ENCODE measurements around the gene CHST8. TPM values are rescaled to one million over a fixed set of nuclear protein-coding genes. Genes with fewer than 3 reads are reported as not detected.
"Not testable (repeated sequence)": the region's sequence is repeated elsewhere in the genome, so short reads cannot be mapped to it uniquely, and the experiment has no call there.

The CHST8 gene
- total RNA-seq, 1 experiment from 2014 or later = not detected

DNA sequence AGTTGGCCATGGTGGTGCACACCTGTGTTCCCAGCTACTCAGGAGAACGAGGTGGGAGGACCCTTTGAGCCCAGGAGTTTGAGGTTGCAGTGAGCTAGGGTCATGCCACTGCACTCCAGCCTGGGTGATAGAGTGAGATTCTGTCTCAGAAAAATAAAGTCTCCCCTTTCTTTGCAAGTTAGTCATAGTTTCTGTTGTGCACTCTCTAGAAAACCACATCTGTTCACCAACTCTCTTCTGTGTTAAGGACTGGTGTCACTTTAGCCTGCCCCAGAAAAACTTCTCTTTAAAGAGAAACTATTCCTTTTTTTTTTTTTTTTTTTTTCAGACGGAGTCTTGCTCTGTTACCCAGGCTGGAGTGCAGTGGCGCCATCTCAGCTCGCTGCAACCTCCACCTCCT, 4.9 kb upstream of the CHST8 start:
- DNase-seq (ENCODE audit: low spot score) = no peak

DNA sequence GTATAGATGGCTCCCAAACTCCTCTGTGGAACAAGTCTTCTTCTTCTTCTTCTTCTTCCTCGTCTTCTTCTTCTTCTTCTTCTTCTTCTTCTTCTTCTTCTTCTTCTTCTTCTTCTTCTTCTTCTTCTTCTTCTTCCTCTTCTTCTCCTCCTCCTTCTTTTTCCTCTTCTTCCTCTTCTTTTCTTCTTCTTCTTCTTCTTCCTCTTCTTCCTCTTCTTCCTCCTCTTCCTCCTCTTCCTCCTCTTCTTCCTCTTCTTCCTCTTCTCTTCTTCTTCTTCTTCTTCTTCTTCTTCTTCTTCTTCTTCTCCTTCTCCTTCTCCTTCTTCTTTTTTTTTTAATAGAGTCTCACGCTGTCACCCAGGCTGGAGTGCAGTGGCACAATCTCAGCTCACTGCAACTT, 3.4 kb upstream of the CHST8 start:
- DNase-seq (ENCODE audit: low spot score) = not testable (repeated sequence)

DNA sequence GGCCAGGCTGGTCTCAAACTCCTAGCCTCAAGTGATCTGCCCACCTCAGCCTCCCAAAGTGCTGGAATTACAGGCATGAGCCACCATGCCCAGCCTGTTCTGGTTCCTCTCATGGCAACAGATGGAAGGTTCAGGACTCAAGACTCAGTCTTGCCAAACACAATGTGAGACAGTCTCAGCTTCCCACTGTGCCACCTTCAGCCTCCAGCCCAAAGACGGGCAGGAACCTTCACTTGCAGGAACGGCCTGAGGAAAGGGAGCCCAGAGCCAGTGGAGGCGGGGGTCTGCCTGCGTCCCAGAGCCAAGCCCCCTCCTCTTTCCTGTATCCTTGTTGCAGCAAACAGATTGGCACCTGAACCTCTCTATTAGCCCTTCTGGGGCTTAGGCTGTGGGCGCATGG, 2.9 kb upstream of the CHST8 start:
- no peak for DNase-seq (ENCODE audit: low spot score)

DNA sequence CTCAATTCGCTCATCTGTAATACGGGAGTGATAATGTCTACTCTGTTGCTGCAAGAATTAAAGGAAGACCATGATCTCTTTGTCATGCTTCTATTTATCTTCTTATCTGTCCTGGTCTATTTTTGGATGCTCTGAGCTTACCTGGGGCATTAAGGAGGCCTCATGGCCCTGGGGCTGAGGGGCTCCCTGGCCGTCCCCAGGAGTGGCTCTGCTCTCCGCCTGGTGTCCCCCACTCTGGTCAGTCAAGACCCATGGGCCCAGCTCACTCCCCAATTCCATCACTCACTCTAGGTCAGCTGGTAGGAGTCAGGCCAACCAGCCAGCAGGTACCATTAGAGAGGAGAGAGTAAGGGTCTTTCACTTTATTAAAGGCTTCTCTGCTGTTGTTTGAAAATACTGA, 1.1 kb upstream of the CHST8 start:
- DNase-seq (ENCODE audit: low spot score) = no peak

DNA sequence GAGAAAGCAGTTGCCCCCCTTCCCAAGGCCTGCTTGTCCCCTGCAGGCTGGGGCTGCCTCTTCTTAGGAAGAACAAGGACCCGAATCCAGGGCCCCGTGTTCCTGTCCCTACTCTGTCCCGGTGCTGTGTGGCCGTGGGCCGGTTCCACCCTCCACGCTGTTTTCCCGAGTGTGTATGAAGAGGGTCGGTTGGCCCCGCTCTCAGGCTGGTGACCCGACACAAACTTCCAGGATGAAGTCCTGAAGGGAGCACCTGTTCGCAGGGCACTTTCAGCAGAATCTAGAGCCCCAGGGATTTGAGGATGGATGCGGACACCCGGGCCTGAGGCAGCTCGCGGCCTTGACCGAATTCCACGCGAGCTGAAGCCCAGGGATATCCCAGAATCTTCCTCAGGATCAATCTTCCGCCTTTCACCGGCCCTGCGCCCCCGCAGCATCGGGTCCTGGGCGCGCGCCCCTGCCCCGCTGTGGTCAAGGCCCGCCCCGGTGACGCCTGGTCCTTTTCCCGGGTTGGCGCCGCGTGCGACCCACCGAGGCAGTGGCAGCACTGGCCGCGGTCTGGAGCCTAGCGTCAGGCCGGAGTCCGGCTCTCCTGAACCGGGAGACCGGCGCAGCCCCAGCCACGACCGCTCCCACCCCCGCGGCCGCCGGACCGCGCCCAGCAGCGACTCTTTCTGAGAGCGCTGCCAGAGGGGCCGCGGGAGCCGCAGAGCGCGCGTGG, 528 bp upstream of the CHST8 start:
- no peak for DNase-seq (ENCODE audit: low spot score)

DNA sequence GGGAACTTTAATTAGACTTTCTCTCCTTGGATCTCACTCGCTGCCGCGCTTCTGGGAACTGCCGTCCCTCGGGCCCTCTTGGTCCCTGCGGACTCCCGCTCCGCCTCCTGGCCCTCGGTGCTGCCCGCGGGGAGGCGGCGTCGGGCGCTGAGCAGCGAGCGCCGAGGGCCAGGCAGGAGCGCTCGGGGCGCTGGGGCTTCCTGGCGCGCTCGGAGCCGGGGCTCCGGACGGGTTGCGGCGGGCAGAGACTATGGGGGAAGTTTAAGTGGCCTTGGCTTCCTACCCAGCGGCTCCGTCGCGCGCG, 704 bp downstream of the CHST8 start:
- DNase-seq (ENCODE audit: low spot score) = no peak

DNA sequence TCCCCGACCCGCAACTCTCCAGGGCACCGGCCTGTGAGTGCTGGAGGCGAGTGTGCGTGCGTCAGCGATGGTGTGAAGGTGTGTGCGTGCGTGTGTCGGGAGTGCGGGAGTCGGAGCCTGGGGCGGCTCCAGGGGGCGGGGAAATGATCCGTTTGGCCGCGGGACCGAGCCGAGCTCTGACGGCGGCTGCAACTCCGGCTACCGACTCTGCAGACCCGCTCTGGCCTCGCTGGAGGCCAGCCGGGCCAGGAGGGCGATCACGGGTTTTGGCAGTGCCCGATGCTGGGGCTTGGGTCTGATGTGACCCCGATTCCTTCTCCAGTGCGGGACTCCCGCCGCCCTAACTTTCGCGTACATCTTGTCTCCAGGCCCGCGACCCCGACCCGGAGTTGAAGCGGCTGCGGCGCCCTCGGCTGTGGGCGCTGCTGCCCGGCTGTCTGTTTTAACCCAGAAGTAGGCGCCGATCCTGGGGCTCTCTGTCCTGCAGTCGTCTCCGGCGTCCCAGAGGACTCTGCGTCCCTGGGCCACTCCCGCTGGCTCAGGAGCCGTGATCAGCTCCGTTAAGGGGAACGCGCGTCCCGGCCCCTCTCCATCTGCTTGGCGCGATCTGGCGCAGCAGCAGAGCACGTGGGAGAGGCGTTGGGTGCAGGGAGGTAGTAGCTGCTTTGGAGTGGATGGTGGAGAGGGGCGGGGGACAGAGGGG, 1.2 kb downstream of the CHST8 start:
- DNase-seq (ENCODE audit: low spot score) = no peak

DNA sequence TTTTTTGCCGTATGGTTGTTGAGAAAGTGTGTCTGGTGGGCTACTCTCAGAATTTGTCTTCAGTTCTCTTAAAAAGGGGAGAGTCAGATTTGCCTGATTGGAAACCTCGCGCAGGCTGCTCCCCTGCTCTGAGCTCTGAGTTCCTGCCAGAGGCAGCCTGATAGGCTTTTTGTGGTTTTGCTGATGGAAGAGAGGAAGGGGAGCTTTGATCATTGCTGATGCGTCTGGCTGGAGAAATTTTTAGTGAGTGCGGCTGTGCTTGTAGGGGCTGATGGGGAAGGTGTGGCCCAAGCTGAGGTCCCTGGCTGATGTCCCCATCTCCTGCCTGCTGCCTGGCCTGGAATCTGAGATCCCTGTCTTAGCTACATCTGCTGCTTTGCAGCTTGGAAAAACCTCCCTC, 2.8 kb downstream of the CHST8 start:
- DNase-seq (ENCODE audit: low spot score) = no peak

DNA sequence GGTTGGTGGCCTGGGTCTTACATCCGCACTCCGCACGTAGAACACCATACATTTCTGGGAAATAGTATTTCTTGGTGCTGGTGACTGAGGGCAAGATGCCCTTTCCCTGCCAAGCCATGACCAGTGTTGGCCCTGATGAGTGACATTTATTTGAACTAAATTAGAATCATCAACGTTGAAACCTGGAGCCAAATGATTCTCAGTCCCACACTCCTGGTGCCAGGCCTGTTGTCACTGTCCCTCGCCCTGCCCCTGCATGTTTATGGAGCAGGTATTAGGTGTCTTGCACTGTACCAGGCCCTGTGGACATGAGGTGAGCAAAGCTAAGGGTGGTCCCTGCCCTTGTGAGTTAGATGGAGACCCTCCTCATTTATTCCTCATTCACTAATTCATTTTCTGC, 5.8 kb downstream of the CHST8 start:
- no peak for DNase-seq (ENCODE audit: low spot score)

DNA sequence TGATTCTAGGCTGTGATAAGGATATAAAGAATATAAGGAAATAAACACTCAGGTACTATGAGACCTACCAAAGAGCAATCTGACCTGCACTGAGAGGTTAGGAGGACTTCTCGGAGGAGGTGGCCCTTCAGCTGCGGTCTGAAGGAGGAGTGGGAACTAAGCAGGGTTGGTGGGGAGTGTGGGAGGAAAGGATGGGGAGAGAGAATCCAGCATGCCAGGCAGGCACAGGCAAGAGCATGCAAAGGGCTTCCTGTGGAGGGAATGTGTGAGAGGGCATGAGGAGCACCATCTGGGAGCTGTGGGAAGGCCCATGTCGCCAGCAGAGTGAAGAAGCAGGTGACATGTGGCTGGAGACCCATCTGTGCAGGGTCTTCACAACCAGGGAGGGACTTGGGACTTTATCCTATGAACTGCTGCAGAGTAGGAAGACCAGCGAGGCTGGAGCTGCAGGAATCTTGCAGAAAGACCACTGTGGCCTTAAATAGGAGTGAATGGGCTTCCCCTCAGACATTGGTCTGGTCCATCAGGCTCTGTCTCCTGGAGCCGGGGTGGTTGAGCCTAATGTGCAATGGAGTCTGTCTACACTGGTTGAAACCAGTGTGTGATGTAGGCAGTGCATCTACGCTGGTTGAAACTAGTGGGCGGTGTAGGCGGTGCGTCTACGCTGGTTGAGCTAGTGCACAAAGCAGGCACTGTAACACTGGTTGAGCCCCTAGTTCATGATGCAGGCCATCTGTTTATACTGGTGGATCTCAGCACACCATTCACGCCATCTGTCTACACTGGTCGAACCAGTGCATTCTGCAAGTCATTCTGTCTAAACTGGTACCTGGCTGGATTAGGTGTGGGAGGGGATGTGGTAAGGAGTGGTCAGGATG, 6.4 kb downstream of the CHST8 start:
- DNase-seq (ENCODE audit: low spot score) = no peak

DNA sequence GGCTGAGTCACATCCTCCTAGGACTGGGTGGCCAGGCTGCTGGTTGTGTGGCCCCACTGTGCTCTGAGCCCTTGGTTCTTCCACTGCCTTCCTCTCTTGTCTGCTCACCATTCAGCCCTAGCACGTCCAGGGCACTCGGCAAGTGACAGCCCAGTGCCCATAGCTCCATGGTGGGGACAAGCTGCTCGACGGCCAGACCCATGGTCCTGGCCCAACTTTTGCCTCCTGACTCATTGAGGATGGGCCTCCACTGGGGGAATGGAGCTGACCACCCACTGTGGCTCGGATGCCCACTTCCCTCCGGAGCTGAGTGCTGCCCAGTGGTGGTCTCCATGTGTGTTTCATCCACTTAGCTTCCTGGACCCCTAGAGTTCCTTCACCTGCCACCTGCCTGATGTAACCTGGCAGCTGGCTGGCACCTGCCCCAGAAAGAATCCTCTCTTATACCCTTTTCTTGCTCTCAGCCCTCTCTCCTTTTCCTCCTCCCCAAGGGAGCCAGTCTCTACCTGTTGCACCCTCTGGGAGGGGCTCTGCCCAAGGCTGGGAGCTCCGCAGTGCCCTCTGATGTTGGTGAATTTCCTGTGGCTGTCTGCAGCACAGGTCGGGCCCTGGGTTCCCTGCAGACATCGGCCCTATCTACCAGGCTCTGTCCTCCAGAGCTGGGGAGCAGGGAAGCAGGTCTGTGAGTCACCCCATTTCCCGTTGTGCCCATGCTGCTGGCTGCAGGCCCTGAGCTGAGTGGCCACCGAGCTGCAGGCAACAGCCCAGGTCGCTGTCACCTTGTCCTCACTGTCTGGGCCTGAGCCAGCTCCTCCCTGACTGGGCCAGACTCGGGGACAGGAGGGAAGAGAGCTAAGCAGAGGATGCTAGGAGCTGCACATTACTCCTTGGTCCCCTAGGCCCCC, 7.4 kb downstream of the CHST8 start:
- no peak for DNase-seq (ENCODE audit: low spot score)

DNA sequence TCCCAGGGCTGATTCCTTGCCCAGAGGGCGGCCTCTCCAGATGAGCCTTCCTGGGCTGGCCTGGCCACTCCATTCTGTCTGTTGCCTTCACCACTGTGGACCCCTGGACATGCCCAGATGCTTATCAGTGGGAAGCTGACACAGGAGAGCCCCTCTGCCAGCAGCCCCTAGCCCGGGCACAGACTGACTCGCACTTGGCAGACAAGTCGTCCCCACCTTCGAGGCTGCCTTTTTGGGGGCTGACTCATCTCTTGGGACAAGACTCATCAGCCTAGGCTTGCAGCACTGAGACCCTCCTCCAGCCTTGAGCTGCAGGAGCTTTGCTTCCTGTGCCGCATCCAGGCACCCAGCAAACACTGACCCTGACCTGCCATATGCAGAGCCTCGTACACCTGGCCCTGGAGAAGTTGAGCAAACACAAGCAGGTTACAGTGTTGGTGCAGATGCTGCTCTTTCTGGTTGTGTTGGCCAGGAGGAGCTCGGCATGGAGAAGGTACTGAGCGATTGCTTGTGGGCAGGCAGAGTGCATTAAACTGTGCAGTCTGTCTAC, 8.1 kb downstream of the CHST8 start:
- no peak for DNase-seq (ENCODE audit: low spot score)

DNA sequence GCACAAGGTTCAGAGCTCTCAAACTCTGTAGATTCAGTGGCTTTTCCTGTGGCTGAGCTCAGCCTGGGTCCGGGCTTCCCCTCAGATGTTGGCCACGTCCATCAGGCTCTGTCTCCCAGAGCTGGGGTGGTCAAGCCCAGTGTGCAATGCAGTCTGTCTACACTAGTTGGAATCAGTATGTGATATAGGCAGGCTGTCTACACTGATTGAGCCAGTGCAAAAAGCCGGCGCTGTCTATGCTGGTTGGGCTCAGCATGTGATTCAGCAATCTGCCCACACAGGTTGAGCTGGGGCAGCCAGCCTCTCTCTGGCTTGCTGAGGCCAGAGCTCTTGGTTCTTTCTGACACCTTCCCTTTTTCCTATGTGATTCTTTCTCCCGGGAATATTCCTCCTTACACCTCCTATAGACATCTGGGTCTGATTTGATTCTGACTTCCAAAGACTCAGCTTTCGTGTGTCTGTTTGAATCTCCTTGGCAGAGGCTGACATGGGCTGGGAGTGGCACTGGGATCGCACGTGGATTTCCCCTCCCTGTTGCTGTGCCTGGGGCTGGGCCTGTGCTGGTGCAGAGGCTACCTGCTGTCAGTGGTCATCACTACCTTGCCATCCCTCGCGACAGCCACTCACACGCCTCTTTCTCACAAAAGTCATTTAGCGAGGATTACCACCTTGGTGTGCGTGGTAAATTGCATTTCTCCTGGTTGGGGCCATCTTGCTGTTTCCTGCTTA, 9.3 kb downstream of the CHST8 start:
- DNase-seq (ENCODE audit: low spot score) = no peak

DNA sequence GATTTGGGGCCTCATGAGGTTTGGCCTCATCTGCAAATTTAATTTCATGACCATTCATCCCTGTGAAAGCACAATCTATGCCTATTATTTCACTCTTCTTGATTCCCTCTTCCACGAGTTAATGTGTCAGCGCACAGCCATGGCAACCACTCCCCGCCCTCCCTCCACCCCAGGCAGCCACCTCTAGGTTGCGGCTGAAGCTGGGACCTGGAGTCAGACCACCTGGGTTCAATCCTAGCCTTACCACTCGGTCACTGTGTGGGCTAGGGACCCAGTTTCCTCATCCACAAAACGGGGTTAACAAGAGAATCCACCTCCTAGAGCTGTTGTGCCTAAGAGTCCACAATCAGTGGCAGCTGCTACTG, 9.8 kb downstream of the CHST8 start:
- DNase-seq (ENCODE audit: low spot score) = no peak

DNA sequence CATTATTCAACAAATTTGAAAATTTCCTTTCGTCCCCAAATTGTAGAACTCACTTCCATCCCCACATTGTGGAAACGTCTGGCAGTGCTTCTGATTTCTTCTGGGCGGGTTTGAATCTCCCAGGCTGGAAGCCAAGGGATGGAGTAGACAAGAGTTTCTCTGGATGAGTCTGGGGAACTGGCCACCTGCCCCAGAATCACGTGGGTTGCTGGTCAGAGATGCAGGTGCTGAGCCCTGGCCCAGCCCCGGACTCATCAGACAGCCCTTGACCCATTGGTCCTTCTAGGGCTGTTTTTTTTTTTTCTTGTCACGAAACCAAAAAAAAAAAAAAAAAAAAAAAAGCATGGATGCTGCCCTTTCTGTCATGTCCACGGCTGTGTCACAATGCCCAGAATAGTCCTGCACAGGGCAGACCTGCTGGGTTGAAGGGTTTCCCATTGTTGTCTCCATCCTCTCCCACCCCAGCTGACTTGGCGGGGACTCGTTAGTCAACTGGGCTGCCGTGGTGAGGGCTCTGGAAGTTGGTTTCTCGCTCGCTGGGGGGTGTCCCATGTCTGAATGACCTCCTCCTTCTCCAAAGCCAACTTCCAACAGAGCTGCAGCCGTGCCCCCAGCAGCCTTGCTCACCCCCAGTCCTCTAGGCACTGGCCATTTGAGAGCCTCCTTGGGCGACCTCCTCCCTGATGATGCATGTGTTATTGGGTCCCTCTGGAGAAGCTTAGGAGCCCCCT, 12.8 kb downstream of the CHST8 start:
- no peak for DNase-seq (ENCODE audit: low spot score)

DNA sequence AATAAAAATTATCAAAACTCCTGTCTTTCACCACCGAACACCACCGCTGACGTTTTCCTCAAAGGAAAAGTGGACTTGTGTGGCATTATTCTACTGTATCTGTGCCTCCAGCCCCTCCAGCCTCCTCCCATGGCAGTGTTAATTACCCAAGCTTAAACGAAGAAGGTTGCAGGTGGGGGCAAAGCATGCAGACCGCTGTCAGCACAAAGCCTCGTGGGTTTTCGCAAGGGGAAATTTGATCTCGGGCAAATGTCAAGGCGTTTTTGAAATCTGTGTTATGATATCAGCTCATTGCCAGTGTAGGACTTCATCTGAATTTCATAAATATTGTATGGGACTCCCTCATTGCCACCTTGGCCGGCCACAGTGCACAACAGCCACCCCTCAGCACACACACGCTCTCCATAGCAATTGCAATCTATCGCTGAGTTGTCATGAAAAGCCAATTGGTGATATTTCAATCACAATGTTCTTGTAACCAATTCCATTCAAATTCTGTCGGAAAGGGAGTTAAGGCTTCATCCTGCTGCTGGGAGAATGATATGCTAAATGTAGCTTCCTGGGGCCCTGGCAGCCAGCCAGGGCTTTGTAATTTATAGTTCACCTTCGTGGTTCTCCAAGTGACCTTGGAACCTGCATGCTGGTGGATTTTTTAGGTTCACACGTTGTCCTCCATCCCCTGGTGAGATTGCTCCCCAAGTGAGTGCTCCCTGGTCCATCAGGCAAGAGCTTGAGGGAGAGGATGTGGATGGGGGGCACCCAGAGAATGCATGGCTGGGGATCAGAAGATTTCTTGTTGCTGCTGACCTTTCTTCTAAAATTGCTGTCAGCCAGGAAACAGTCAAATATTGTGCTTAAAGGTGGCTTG, 16.6 kb downstream of the CHST8 start:
- no peak for DNase-seq (ENCODE audit: low spot score)

DNA sequence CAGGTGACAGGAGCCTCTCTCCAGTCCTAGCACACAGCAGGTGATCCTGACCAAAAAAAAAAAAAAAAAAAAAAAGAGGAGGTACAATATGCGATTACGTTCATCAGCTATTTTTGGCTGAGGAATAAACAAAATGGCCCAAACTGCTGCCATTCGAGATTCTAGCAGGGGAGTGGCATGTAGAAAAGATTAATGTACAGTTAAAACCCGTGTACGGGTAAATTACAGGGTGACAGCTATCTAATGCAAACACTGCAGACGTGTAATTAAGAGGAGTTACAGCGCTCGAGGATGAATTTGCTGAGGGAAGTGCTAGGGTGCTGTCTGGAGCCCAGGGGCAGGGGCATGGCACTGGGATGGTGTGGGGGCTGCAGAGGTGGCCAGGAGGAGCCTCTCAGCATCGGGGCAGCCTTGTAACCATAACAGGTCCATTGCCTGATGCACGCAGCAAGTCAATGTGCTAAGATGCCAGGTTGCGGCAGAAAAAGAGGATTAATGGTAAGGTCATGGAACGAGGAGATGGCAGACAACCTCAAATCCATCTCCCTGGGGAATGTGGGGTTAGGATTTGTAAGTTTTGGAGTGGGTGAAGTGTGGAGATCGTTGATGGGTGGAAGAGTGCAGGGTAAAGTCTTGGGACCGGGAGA, 17.4 kb downstream of the CHST8 start:
- DNase-seq (ENCODE audit: low spot score) = no peak

DNA sequence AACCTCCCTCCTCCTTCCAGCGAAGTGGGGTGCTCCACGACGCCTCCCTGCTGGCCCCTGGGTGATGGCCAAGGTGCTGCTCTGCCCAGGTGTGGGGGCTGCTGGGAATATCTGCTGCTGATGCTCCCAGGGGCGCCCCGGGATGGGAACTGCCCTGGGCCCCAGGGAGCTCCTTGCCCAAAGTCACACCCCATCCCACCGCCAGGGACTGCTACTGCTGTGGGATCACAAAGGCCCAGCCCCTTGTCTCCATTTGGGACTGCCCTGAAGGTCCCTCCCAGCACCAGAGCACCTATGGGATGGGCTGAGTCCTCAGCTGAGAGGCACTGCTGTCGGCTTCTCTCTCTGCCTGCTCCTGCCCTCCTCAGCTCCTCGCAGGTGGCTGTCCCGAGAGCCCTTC, 19.0 kb downstream of the CHST8 start:
- no peak for DNase-seq (ENCODE audit: low spot score)

DNA sequence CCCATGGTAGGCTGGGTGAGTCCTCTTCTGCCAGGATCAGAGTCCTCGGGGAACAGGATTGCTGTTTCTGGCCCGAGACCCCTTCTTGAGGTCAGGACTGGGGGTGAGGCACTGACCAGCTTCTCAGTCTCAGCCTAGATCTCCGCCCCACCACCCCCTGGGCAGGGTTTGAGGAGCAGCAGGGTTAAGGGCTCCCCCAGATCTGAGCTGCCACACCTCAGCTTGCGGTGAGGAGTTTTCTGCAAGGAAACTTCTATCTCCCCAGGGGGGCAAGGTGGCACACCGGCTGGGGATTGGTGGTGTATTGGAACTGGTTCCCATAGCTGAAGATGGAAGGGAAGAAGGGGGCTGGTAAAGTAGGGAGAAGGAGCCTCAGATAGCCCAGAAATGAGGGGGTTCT, 19.5 kb downstream of the CHST8 start:
- no peak for DNase-seq (ENCODE audit: low spot score)
